Activated B cell treated with CpG ODN at 0.5 μM for 24 hours (primary cell): Measurements from ENCODE around the gene BBLN. TPM values are rescaled to one million over a fixed set of nuclear protein-coding genes. Genes with fewer than 3 reads are reported as not detected.

Experiments
- ATAC-seq: fragments of 200-7000 bp; cut with Tn5 transposase; one replicate; pipeline ENCODE4 v1.10.0; 2021; ENCODE audit warnings: low read depth, mild to moderate bottlenecking, moderate library complexity
- CTCF ChIA-PET: fragments of 350-600 bp; sonication (Branson Sonifier 250); formaldehyde crosslinking; loops from one replicate; lab custom pipeline; 2021; ENCODE audit warnings: antibody characterized with exemption; lab: Charles Lee
- POLR2A ChIA-PET: fragments of 350-600 bp; sonication (Branson Sonifier 250); formaldehyde crosslinking; loops from one replicate; lab custom pipeline; 2021; ENCODE audit warnings: antibody characterized with exemption; lab: Charles Lee
- DNase-seq: peaks from one replicate; pipeline ENCODE4 v3.0.0; 2022
- H3K27ac Mint-ChIP-seq: one replicate; pipeline ENCODE4 v1.8.0; 2020; ENCODE audit warnings: mixed read lengths
- H3K27me3 Mint-ChIP-seq: one replicate; pipeline ENCODE4 v1.8.0; 2021; ENCODE audit warnings: mixed read lengths
- H3K36me3 Mint-ChIP-seq: one replicate; pipeline ENCODE4 v1.8.0; 2021; ENCODE audit warnings: low read depth, mixed read lengths
- H3K4me1 Mint-ChIP-seq: one replicate; pipeline ENCODE4 v1.8.0; 2021; ENCODE audit warnings: mixed read lengths
- H3K4me3 Mint-ChIP-seq: one replicate; pipeline ENCODE4 v1.8.0; 2020; ENCODE audit warnings: mild to moderate bottlenecking, mixed read lengths
- H3K9me3 Mint-ChIP-seq: one replicate; pipeline ENCODE4 v1.8.0; 2020; ENCODE audit warnings: mixed read lengths
- intact Hi-C: fragments of 100-400 bp; cut with micrococcal nuclease; formaldehyde crosslinking; loops from one replicate; pipeline ENCODE4 v1.15.1; 2024
- total RNA-seq: library from RNA; stranded (reverse); gene quantifications from 2 replicates; pipeline ENCODE4 v1.2.3, GENCODE V29; 2022
- TF ChIP-seq, protein P1 (sequence below): fragments of 200-600 bp; IDR thresholded peaks from one replicate; pipeline ENCODE4 v1.8.0; 2022; ENCODE audit warnings: antibody characterized with exemption, mild to moderate bottlenecking

The BBLN gene
- total RNA-seq, 1 donor from 2014 or later, result 47.7 TPM

GRCh38 chr9:128121466-128121810 lies 38.6 kb upstream of the BBLN start:
- H3K9me3 Mint-ChIP-seq, result no peaks in the 10 kb centered on the region
- peaks cover 42% of the 10 kb centered on the region for H3K36me3 Mint-ChIP-seq
- no peak for DNase-seq
- H3K27ac Mint-ChIP-seq, result no peak overlapping the region
- no peak overlapping the region for H3K4me3 Mint-ChIP-seq
- no peaks in the 10 kb centered on the region for H3K27me3 Mint-ChIP-seq
- H3K4me1 Mint-ChIP-seq, result peaks cover 32% of the 10 kb centered on the region
- CTCF ChIA-PET, result no interaction called here
- POLR2A ChIA-PET, result no interaction called here
- TF ChIP-seq, protein P1, sequence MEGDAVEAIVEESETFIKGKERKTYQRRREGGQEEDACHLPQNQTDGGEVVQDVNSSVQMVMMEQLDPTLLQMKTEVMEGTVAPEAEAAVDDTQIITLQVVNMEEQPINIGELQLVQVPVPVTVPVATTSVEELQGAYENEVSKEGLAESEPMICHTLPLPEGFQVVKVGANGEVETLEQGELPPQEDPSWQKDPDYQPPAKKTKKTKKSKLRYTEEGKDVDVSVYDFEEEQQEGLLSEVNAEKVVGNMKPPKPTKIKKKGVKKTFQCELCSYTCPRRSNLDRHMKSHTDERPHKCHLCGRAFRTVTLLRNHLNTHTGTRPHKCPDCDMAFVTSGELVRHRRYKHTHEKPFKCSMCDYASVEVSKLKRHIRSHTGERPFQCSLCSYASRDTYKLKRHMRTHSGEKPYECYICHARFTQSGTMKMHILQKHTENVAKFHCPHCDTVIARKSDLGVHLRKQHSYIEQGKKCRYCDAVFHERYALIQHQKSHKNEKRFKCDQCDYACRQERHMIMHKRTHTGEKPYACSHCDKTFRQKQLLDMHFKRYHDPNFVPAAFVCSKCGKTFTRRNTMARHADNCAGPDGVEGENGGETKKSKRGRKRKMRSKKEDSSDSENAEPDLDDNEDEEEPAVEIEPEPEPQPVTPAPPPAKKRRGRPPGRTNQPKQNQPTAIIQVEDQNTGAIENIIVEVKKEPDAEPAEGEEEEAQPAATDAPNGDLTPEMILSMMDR, result no peak
- intact Hi-C loops, result loop anchor here (10.0 kb wide), 1 partner anchor 897 kb away; no protein-coding TSS in a partner anchor
- ATAC-seq, result no peak

DNA sequence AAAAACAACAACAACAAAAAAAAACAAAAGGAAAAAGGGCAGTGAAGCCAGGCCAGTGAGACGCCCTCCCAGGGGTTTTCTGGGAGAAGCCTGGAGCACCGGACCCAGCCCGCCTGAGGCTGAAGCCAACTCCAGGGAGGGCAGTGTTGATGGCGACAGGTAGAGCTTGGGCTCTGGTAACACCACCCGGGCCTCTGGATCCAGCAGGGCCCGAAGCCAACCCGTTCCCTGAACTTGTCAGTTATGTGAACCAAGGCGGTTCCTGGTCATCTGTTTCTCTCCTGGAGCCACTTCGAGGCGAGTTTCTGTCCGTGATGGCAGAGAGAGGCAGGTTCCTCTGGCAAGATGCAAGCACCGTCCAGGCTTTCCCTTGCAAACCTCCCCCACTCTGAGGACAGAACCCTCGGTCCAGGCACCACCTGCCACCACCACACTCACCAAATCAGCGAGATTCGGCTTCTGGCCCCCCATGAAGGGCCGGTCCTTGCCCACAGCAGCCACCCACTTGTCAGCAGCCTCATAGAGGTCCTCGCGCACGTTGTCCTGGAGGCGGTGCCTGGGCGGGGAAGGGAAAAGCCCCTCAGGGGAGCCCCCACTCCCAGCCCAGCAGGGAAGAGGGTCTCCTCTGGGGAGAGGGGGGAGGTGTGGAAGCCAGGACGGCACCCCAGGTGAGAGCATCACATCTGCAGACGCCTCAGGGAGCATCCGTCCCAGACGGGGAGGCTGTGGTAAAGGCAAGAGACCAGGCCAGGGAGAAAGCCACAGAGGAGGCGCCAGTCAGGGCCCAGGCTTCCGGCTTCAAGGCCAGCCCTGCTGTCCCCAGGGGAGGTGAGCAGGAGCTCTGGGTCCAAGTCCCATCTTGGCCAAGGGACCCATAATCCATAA lies 37.9 kb upstream of the BBLN start:
- DNase-seq (no peak), ATAC-seq (no peak)
- peaks cover 42% of the 10 kb centered on the region for H3K36me3 Mint-ChIP-seq
- no peak overlapping the region for H3K27ac Mint-ChIP-seq
- intact Hi-C loops, result loop anchor here (10.0 kb wide), 1 partner anchor 897 kb away; no protein-coding TSS in a partner anchor
- POLR2A ChIA-PET, result no interaction called here
- no peak overlapping the region for H3K4me3 Mint-ChIP-seq
- TF ChIP-seq, protein P1, result no peak
- no peaks in the 10 kb centered on the region for H3K27me3 Mint-ChIP-seq
- CTCF ChIA-PET, result no interaction called here
- H3K4me1 Mint-ChIP-seq, result peaks cover 31% of the 10 kb centered on the region
- no peaks in the 10 kb centered on the region for H3K9me3 Mint-ChIP-seq

DNA sequence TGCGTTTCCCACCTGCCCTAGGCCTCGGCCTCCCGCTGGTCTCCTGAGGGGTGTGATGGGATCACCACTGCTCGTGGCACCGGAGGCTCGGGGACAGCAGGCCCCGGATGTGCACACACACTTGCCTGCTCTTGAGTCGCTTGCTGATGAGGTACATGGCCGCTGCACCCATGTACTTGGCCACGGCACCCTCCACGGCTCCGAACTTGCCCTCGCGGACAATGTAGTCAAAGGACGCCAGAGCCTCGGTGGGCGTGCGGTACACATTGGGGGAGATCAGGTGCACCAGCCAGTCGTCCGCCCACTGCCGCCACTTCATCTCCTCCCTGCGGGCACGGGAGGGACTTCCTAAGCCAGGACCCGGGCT lies 37.3 kb upstream of the BBLN start:
- intact Hi-C loops, result loop anchor here (10.0 kb wide), 1 partner anchor 898 kb away; no protein-coding TSS in a partner anchor
- ChIA-PET POLR2A (no interaction called here), CTCF (no interaction called here)
- Mint-ChIP-seq H3K27ac (no peak overlapping the region), H3K27me3 (no peaks in the 10 kb centered on the region), H3K9me3 (no peaks in the 10 kb centered on the region), H3K36me3 (peaks cover 42% of the 10 kb centered on the region), H3K4me1 (peaks cover 25% of the 10 kb centered on the region), H3K4me3 (no peak overlapping the region)
- DNase-seq (no peak), ATAC-seq (no peak)
- TF ChIP-seq, protein P1, result no peak

- intact Hi-C loops, result loop anchor here (10.0 kb wide), 1 partner anchor 899 kb away; no protein-coding TSS in a partner anchor
- TF ChIP-seq, protein P1, result no peak
- Mint-ChIP-seq H3K27me3 (no peaks in the 10 kb centered on the region), H3K4me3 (no peak overlapping the region), H3K9me3 (no peaks in the 10 kb centered on the region), H3K4me1 (peaks cover 22% of the 10 kb centered on the region), H3K36me3 (peaks cover 48% of the 10 kb centered on the region), H3K27ac (no peak overlapping the region)
- POLR2A ChIA-PET, result no interaction called here
- ATAC-seq (no peak), DNase-seq (no peak)
- CTCF ChIA-PET, result no interaction called here
Measured at GRCh38 chr9:128123451-128124080, 36.5 kb upstream of the BBLN start.

GRCh38 chr9:128124451-128124850 lies 35.6 kb upstream of the BBLN start:
- CTCF ChIA-PET, result interaction anchor here (0.7 kb wide), 1 partner anchor 181 kb away, joined by 3 read pairs; no protein-coding TSS in a partner anchor
- Mint-ChIP-seq H3K27me3 (no peaks in the 10 kb centered on the region), H3K36me3 (peaks cover 48% of the 10 kb centered on the region), H3K9me3 (no peaks in the 10 kb centered on the region), H3K4me3 (no peak overlapping the region), H3K4me1 (peaks cover 30% of the 10 kb centered on the region), H3K27ac (no peak overlapping the region)
- TF ChIP-seq, protein P1, result no peak
- intact Hi-C loops, result loop anchor here (10.0 kb wide), 1 partner anchor 900 kb away; no protein-coding TSS in a partner anchor
- ATAC-seq (no peak), DNase-seq (no peak)
- POLR2A ChIA-PET, result interaction anchor here (0.7 to 1.5 kb wide), 2 partner anchors 8 to 63 kb away, joined by 3 to 5 read pairs; no protein-coding TSS in a partner anchor
